Left cardiac atrium (tissue), 4 donors: ENCODE measurements around the gene KISS1R. TPM values are rescaled to one million over a fixed set of nuclear protein-coding genes. Genes with fewer than 3 reads are reported as not detected.
A peak's percentile ranks its signal among the peaks of the same experiment; 100 is the strongest.
"Not testable (repeated sequence)": the region's sequence is repeated elsewhere in the genome, so short reads cannot be mapped to it uniquely, and the experiment has no call there.

ENCODE experiments used
- ATAC-seq, 2 donors: fragments of 200-7000 bp; cut with Tn5 transposase; one replicate each; pipeline ENCODE4 v1.9.1; 2020; ENCODE audit warnings: mild to moderate bottlenecking in 2 of 2, moderate library complexity in 2 of 2
- DNase-seq: peaks from one replicate; pipeline ENCODE4 v3.0.0-alpha.2; 2020
- intact Hi-C, 2 donors: fragments of 100-400 bp; cut with DNase I; formaldehyde crosslinking; loops; one replicate each; pipeline versions ENCODE4 v1.14.1 to v1.15.1; 2022 to 2023
- total RNA-seq, 2 donors: library from RNA; stranded (reverse); fragmentation: NEBNext Ultra II Directional; extraction: Animal tissue kit (Norgen Biotek cat#: 25700); gene quantifications; one replicate each; pipeline ENCODE4 v1.2.1, GENCODE V29; 2021
- donor health status: DM: no; HTN: yes; CAD: no.
- donor health status: DM: no; HTN: yes; CAD: no; lungs with severe emphysema.
- donor health status: DM: yes; HTN: yes; CAD: no.
- donor health status: Dilated cardiomyopathy.

The KISS1R gene
- total RNA-seq, 2 donors from 2014 or later = not detected

GRCh38 chr19:879711-880438, 37.3 kb upstream of the KISS1R start:
- ATAC-seq (no peak), DNase-seq (no peak)
- intact Hi-C loops = no loop called here

DNA sequence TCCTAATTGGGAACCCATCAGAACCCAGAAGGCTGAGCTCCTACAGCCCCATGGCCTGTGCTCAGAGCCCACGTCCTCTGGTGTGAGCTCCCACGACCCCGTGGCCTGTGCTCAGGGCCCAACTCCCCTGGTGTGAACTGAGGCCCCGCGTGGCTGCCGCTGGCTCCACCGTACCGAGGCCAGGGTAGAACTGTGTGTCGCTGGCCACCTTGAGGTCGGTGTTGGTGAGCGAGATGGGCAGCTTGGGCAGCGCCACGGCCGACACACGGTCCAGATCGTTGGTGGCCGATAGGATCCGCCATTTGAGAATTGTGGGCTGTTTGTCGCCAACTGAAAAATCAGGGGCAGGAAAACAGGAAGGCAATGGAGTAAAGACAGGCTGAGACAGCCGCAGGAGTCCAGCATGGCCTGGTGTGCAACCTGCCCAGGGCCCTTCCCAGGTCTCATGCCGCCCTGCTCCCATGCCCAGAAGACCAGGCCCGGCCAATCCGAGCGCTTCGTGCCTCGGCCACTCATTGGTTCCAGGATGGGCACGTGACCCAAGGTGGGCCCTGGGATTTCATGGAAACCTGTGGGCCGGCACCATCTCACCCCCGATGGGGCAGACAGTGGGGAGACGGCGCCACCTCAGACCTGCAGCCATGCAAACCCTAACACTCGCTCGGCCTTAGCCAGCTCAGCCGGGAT, 35.6 kb upstream of the KISS1R start:
- DNase-seq (no peak), ATAC-seq (no peak)
- intact Hi-C loops = no loop called here

GRCh38 chr19:882871-883497, 34.1 kb upstream of the KISS1R start:
- DNase-seq = no peak
- no peak for ATAC-seq
- intact Hi-C loops = no loop called here

- no peak for ATAC-seq
- intact Hi-C loops = no loop called here
- no peak for DNase-seq
Measured at GRCh38 chr19:883661-884211, 33.4 kb upstream of the KISS1R start.

DNA sequence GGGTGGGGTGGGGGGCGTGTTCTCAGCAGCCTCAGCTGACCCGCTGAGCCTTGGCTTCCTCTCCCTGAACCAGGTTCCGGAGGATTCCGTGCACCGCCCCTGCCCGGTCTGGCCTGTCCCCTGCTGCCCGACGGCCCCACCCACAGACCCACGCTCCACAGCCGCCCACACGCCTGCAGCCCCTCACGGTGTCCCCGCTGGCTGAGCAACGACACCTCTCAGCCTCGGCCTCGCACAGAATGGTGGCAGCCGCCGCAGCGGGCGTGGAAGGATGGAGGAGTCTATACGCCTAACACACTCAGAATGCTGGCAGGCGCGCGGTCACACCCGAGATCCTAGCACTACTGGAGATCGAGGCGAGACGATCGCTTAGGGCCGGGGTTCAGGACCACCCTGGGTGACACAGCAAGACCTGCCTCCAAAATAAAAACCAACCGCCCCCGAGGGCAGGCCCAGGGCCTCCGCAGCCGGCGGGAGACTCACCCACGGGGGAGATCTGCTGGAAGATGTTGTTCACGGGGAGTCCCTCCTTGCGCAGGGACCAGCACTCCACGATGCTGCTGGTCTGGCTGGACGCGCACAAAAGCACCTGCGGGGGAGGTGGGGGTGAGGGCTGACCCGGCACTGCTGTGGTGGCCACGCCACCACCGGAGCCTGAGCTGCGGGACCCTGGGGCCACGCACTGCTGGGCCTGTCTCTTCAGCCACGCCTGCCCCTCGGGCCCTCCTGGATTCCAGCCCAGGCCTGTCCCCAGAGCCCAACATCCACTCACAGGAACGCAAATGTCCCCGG, 32.5 kb upstream of the KISS1R start:
- intact Hi-C loops = no loop called here
- ATAC-seq = no peak
- no peak for DNase-seq

DNA sequence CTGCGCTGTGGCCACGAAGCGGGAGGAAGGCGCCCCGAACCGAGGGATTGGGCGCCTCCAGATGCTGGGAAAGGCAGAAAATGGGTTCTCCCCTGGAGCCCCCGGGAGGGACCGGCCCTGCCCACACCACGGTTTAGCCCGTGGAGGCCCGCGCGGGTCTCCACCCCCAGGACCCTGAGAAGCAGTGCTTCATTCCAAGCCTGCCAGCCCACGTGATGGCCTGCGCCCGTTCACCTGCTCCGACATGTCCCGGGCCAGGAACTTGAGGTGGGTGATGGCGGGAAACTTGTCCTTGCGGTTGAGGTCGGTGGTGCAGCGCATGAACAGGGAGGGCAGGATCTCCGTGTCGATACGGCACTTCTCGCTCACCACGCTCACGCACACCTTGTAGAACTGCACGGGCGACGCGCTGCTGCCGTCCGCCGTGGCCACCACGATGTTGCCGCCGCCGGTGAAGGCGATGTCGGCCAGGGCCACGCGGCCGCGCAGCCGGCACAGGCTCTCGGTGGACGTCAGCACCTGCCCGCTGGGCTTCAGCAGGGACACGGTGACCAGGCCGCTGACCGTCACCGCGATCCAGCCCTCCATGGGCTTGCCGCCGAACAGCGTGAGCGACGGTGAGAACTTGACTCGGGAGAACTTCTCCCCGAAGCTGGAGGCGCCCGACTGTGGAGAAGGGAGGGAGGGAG, 31.5 kb upstream of the KISS1R start:
- intact Hi-C loops = no loop called here
- ATAC-seq (no peak), DNase-seq (no peak)

GRCh38 chr19:887072-887471, 30.1 kb upstream of the KISS1R start:
- intact Hi-C loops = no loop called here
- DNase-seq = no peak
- no peak for ATAC-seq

DNA sequence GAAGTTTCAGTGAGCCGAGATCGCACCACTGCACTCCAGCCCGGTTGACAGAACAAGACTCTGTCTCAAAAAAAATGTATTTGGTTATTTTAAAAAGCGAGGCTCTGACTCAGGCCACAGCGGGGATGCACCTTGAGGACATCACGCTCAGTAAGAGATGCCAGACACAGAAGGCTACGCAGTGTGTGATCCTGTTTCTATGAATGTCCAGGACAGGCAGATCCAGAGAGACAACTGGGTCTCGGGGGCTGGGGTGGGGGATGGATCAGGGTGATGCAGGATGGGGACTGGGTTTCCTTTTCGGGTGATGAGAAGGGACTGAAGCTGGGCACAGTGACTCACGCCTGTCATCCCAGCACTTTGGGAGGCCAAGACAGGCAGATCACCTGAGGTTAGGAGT, 29.5 kb upstream of the KISS1R start:
- DNase-seq = no peak
- no peak for ATAC-seq
- intact Hi-C loops = no loop called here

- ATAC-seq (no peak), DNase-seq (no peak)
- intact Hi-C loops = no loop called here
Measured at GRCh38 chr19:888581-889385, 28.4 kb upstream of the KISS1R start.

DNA sequence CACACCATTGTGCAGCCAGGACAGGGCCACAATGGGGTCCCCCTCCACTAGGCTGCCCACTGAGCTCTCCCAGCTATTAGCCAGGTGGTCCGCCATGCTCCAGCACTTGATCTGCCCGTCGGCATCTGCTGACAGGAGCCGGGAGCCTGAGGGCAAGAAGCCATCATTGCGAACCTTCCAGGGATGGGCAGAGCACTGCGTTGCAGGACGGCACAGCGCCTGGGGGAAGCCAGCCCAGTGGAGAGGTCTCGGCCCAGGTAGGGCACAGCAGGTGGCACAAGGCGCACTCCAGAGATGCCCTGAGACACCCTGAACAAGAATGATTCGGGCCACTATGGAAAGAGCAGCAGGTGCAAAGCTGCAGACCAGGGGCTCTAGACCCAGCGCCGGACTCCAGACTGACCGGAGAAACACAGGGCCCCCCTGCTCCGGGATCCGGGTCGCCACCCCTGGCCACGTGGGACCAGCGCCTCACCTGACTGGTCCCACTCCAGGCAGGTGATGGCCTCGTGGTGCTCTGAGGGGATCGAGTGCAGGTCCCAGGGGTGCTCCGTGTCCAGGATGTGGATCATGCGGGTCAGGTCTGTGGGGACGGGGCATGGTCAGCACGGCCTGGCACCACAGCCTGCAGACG, 27.4 kb upstream of the KISS1R start:
- no peak for ATAC-seq
- intact Hi-C loops = no loop called here
- no peak for DNase-seq

GRCh38 chr19:890831-891230, 26.3 kb upstream of the KISS1R start:
- DNase-seq (no peak), ATAC-seq (no peak)
- intact Hi-C loops = no loop called here

DNA sequence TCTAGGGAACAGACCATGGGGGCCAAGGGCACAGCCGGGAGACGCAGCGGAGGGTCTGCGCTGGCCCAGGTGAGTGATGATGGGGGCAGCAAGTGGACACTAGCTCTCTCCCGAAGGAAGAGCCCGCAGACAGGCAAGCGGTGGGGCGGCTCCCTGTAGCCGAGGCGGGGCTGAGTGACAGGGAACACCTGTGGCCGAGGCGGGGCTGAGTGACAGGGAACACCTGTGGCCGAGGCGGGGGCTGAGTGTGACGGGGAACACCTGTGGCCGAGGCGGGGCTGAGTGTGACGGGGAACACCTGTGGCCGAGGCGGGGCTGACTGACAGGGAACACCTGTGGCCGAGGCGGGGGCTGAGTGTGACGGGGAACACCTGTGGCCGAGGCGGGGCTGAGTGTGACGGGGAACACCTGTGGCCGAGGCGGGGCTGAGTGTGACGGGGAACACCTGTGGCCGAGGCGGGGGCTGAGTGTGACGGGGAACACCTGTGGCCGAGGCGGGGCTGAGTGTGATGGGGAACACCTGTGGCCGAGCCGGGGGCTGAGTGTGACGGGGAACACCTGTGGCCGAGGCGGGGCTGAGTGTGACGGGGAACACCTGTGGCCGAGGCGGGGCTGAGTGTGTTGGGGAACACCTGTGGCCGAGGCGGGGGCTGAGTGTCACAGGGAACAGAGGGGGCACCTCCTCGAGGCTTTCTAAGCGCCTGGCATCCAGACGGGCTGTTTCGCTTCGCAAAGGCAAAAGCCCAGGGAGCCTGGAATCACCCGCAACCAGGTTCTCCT, 25.5 kb upstream of the KISS1R start:
- intact Hi-C loops, DNase-seq, ATAC-seq: not testable (repeated sequence)

DNA sequence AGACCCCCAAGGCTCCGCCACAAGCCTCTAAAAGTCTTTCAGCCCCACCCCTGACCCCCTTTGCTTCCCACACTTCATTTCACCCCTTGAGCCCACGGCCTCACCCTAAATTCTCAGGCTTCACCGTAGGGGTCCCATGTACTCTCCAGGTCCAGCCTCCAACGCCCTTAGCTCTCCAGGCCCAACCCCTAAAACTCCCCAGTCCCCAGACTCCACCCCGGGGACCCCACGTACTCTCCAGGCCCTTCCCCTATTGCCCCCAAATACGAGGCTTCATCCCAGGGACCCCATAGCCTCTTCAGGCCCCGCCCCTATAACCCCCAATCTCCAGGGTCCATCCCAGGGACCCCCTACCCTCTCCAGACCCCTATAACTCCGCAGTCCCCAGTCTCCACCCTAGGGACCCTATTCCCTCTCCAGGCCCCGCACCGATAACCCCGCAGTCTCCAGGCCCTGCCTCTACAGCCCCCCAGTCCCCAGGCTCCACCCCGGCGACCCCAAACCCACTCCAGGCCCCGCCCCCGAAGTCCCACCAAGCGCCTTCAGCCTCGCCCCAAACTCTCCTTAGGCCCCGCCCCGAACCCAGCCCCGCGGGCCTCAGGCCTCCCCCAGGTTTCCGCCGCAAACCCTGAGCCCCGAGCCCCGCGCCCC, 24.8 kb upstream of the KISS1R start:
- intact Hi-C loops = no loop called here
- no peak for ATAC-seq
- DNase-seq = no peak

GRCh38 chr19:892894-893689, 24.0 kb upstream of the KISS1R start, which contains the start of the genes MED16 and RNU6-9:
MED16 (minus strand) TSS chr19:893187; CDS start chr19:891131, 2,056 bp downstream.
RNU6-9 (plus strand) TSS chr19:893484.
- DNase-seq = peak; percentile 93
- intact Hi-C loops = no loop called here

DNA sequence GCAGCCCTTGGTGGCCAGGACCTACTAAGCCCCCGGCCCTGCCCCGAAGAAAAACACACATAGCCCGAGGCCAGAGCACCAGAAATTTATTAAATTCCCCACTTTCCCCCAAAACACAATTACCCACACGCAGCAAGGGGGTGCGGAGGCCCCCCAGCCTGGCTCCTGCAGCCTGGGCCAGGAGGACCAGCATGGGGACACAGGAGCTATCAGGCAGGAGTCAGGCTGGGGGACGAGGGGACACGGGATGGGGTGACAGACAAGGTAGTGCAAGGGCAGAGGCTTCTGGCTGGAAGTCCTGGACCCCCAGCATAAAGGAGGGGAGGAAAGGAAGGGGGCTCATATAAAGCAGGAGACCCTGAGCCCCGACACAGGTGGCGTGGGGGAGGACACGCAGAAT, 20.7 kb upstream of the KISS1R start:
- intact Hi-C loops = no loop called here
- ATAC-seq (no peak), DNase-seq (no peak)

More at GRCh38 chr19:892894-893689, 24.0 kb upstream of the KISS1R start, which contains the start of the genes MED16 and RNU6-9:
- peak; percentile 97 to 99 for ATAC-seq
